HepG2 (cell line): ENCODE data around the gene AQP10. TPM values are rescaled to one million over a fixed set of nuclear protein-coding genes. Genes with fewer than 3 reads are reported as not detected.
A peak's percentile ranks its signal among the peaks of the same experiment; 100 is the strongest.

Experiments used
- ATAC-seq: fragments of 200-7000 bp; cut with Tn5 transposase; 3 replicates; pipeline ENCODE4 v1.9.1; 2020; ENCODE audit warnings: mild to moderate bottlenecking, moderate library complexity
- BruUV-seq: library from RNA; stranded (reverse); fragments of 400-500 nt; replicated peaks from 2 replicates; lab custom pipeline; 2021; lab: Mats Ljungman, UMichigan
- CTCF ChIA-PET: fragments of 300-600 bp; formaldehyde crosslinking; extraction: SDS; loops from one replicate; lab custom pipeline; 2021; ENCODE audit warnings: low total read pairs, inconsistent platforms, low intra/inter-chr PET ratio; lab: Yijun Ruan, JAX
- POLR2A ChIA-PET: fragments of 350-600 bp; sonication (Branson Sonifier 250); formaldehyde crosslinking; loops from one replicate; lab custom pipeline; 2020; ENCODE audit warnings: antibody characterized with exemption, inconsistent platforms; lab: Yijun Ruan, JAX
- DNase-seq: peaks from one replicate; pipeline ENCODE4 v3.0.0-alpha.2; 2015; ENCODE audit warnings: low spot score
- FAIRE-seq: peaks from 3 replicates; lab custom pipeline; 2011; peaks lifted over from hg19 to GRCh38; lab: Jason Lieb, UNC
- H2AFZ ChIP-seq: one replicate; pipeline ENCODE4 v1.6.1; 2011; ENCODE audit warnings: low read length, inconsistent platforms
- H3K27ac ChIP-seq: fragments of 300-600 bp; 3 replicates; pipeline ENCODE4 v1.8.0; 2011; ENCODE audit warnings: mixed run types, mild to moderate bottlenecking, mixed read lengths, low read length, inconsistent platforms; ENCODE audit not compliant: insufficient read depth; ENCODE audit errors: extremely low read length
- H3K27me3 ChIP-seq, 2 experiments: fragments of 200-600 bp in 1 of 2; 2 replicates in 1 of 2; 3 replicates in 1 of 2; pipeline versions ENCODE4 v1.6.0 to v1.8.0; 2011; ENCODE audit warnings: low read length in 2 of 2, mild to moderate bottlenecking in 2 of 2, moderate library complexity in 2 of 2, inconsistent platforms in 1 of 2; ENCODE audit not compliant: insufficient read depth in 2 of 2, control insufficient read depth in 1 of 2
- H3K36me3 ChIP-seq, 2 experiments: fragments of 200-600 bp in 1 of 2; replicated peaks in 1 of 2; 2 replicates in 1 of 2; 3 replicates in 1 of 2; pipeline versions ENCODE4 v1.5.1 to v1.8.0; 2011; ENCODE audit warnings: low read length in 2 of 2, inconsistent platforms in 1 of 2; ENCODE audit not compliant: insufficient read depth in 2 of 2, control insufficient read depth in 1 of 2
- H3K4me1 ChIP-seq: 2 replicates; pipeline ENCODE4 v1.5.1; 2012; ENCODE audit warnings: low read length, inconsistent platforms; ENCODE audit not compliant: insufficient read depth
- H3K4me2 ChIP-seq: 2 replicates; pipeline ENCODE4 v1.6.0; 2011; ENCODE audit warnings: low read depth, low read length, inconsistent platforms
- H3K4me3 ChIP-seq, 3 experiments: fragments of 200-600 bp in 1 of 3; sonication (generic), shearing (Covaris generic) in 1 of 3; replicated peaks in 1 of 3; 2 replicates each; pipeline ENCODE4 v1.5.1; 2011 to 2016; ENCODE audit warnings: low read length in 3 of 3, inconsistent platforms in 2 of 3, low read depth in 2 of 3, mild to moderate bottlenecking in 2 of 3, control low read depth in 1 of 3, mixed read lengths in 1 of 3; ENCODE audit not compliant: insufficient read depth in 1 of 3
- H3K79me2 ChIP-seq: one replicate; pipeline ENCODE4 v1.6.1; 2011; ENCODE audit warnings: low read length, inconsistent platforms; ENCODE audit not compliant: insufficient read depth
- H3K9ac ChIP-seq: 2 replicates; pipeline ENCODE4 v1.6.0; 2011; ENCODE audit warnings: mild to moderate bottlenecking, low read depth, low read length, inconsistent platforms; ENCODE audit not compliant: insufficient read depth
- H3K9me3 ChIP-seq: 2 replicates; pipeline ENCODE4 v1.5.1; 2012; ENCODE audit warnings: mild to moderate bottlenecking, low read length
- H4K20me1 ChIP-seq: 2 replicates; pipeline ENCODE4 v1.6.0; 2011; ENCODE audit warnings: inconsistent platforms, mild to moderate bottlenecking, low read length, moderate library complexity; ENCODE audit not compliant: insufficient read depth
- ATF7 ChIP-seq, 2 experiments: fragments of 450-650 bp in 1 of 2; sonication (generic) in 1 of 2; formaldehyde crosslinking in 1 of 2; IDR thresholded peaks; 2 replicates each; pipeline versions ENCODE4 v1.4.0 to v1.6.1; 2016 to 2020; ENCODE audit warnings: antibody characterized with exemption in 1 of 2, mild to moderate bottlenecking in 1 of 2, missing genetic modification reagents in 1 of 2
- EEA1 ChIP-seq: sonication (generic); formaldehyde crosslinking; IDR thresholded peaks from 2 replicates; pipeline ENCODE4 v1.5.1; 2020; ENCODE audit warnings: mild to moderate bottlenecking, missing genetic modification reagents, borderline replicate concordance
- HNF1A ChIP-seq, 2 experiments: sonication (generic) in 1 of 2; formaldehyde crosslinking in 1 of 2; IDR thresholded peaks; 2 replicates each; pipeline versions ENCODE4 v1.4.0 to v1.6.1; 2016 to 2020; ENCODE audit warnings: borderline replicate concordance in 1 of 2, low read depth in 1 of 2, mild to moderate bottlenecking in 1 of 2, missing genetic modification reagents in 1 of 2
- MED8 ChIP-seq: sonication (generic); formaldehyde crosslinking; IDR thresholded peaks from 2 replicates; pipeline ENCODE4 v1.8.1; 2023; ENCODE audit warnings: mild to moderate bottlenecking, missing genetic modification reagents; ENCODE audit not compliant: insufficient replicate concordance
- SP4 ChIP-seq: sonication (generic); formaldehyde crosslinking; IDR thresholded peaks from 2 replicates; pipeline ENCODE4 v1.8.1; 2023; ENCODE audit warnings: mild to moderate bottlenecking, missing genetic modification reagents
- TBX3 ChIP-seq: fragments of 450-650 bp; IDR thresholded peaks from 2 replicates; pipeline ENCODE4 v1.6.1; 2017; ENCODE audit warnings: antibody characterized with exemption, mild to moderate bottlenecking, inconsistent platforms, borderline replicate concordance
- ZNF660 ChIP-seq: sonication (generic); formaldehyde crosslinking; IDR thresholded peaks from 2 replicates; pipeline ENCODE4 v1.5.1; 2020; ENCODE audit warnings: mild to moderate bottlenecking, low read depth, missing genetic modification reagents, borderline replicate concordance
- WGBS: methylation state at CpG from one replicate; pipeline ENCODE4 v1.1.6; 2017; ENCODE audit warnings: low lambda C conversion rate; 5-methylcytosine and 5-hydroxymethylcytosine counted together
- in situ Hi-C: cut with HindIII; loops from 2 replicates; pipeline ENCODE4 v1.10.0; 2017; ENCODE audit warnings: low pct_unique_long_range_greater_than_20kb; ENCODE audit not compliant: extremely low pct_ligation_motif_present
- intact Hi-C: fragments of 100-400 bp; cut with micrococcal nuclease; formaldehyde crosslinking; loops from one replicate; pipeline ENCODE4 v1.10.0; 2022; ENCODE audit not compliant: unreplicated experiment
- polyA plus RNA-seq, 8 experiments: library from polyadenylated mRNA; depleted of rRNA in 3 of 8; stranded (reverse) in 7 of 8; unstranded in 1 of 8; fragments of >200 nt; fragmentation: Illumina TruSeq in 4 of 8; extraction: Trizol in 4 of 8; gene quantifications; 2 replicates each; pipeline versions ENCODE4 v1.2.1 to v1.2.3, GENCODE V29; 2011 to 2016; ENCODE audit warnings: low read depth in 4 of 8, missing spikeins in 1 of 8, mixed read lengths in 1 of 8; ENCODE audit not compliant: insufficient read depth in 1 of 8
- total RNA-seq, 5 experiments: library from RNA; depleted of rRNA; stranded (reverse); fragments of >200 nt; fragmentation: Illumina TruSeq; extraction: Trizol; gene quantifications; 2 replicates each; pipeline ENCODE4 v1.2.3, GENCODE V29; 2016; ENCODE audit warnings: low read depth in 1 of 5

Gene AQP10
- total and polyA plus RNA-seq, 2 of the 13 experiments (the other 11 are each of a cell fraction or from before 2014, with no cell fraction given) = 0.30 TPM; not detected in 1

GRCh38 chr1:154351363-154352068 lies 30.6 kb downstream of the AQP10 start (continued):
- no peak for TF ChIP-seq HNF1A (IDR thresholded peaks at IDR 0.05; ENCODE audit: low read depth)
- TF ChIP-seq HNF1A (CRISPR knock-in tag; IDR thresholded peaks at IDR 0.05; ENCODE audit: borderline replicate concordance) = no peak
- no peak for TF ChIP-seq ZNF660 (CRISPR knock-in tag)
- no peak for TF ChIP-seq TBX3
- TF ChIP-seq, all 625 proteins: peak for 66

GRCh38 chr1:154352245-154352580 lies 31.3 kb downstream of the AQP10 start:
- Histone ChIP-seq H3K4me3 (peak overlapping the region; percentile 52 to 75 (median 55); a peak in 5 of 6 replicates), H3K9me3 (no peaks in the 10 kb centered on the region), H4K20me1 (no peaks in the 10 kb centered on the region), H3K9ac (no peak overlapping the region), H3K4me1 (peaks cover 52% of the 10 kb centered on the region), H3K4me2 (peak overlapping the region; percentile 98), H3K36me3 (peaks cover 3 to 13% of the 10 kb centered on the region in 2 experiments; a peak in 4 of 5 replicates), H3K79me2 (no peaks in the 10 kb centered on the region), H3K27me3 (peaks cover 0 to 4% of the 10 kb centered on the region in 2 experiments; a peak in 1 of 5 replicates), H3K27ac (no peak overlapping the region), H2AFZ (peak overlapping the region; percentile 19)
- ATAC-seq (no peak), FAIRE-seq (no peak), DNase-seq (no peak)
- TF ChIP-seq SP4 (CRISPR knock-in tag) (peak; percentile 49; the same call in 1 of the 2 replicates), EEA1 (CRISPR knock-in tag) (0 out of 2 replicates have a peak, but pooled peaks have one; percentile 2), MED8 (CRISPR knock-in tag) (no peak), ATF7 (IDR thresholded peaks at IDR 0.05) (no peak), ATF7 (CRISPR knock-in tag; IDR thresholded peaks at IDR 0.05) (no peak)
- 23% methylated on average over 6 of the region's 9 CpGs for WGBS
- ChIA-PET POLR2A (interaction anchor here (1.1 to 3.2 kb wide), 4 partner anchors 18 to 67 kb away, joined by 3 to 21 read pairs (median 8); no protein-coding TSS in a partner anchor), CTCF (no interaction called here)
- in situ Hi-C loops = no loop called here
- intact Hi-C loops = loop anchor here (10.0 kb wide), 2 partner anchors 53 to 93 kb away; partner anchors contain the start of gene IL6R
- no TSS peak for BruUV-seq
